ENCODE results near the gene PLA2G5. TPM values are rescaled to one million over a fixed set of nuclear protein-coding genes. Genes with fewer than 3 reads are reported as not detected.

PLA2G5 gene
- total and polyA plus RNA-seq, 9 of the 15 experiments (the other 6 are each of a cell fraction or from before 2014, with no cell fraction given): not detected

DNA sequence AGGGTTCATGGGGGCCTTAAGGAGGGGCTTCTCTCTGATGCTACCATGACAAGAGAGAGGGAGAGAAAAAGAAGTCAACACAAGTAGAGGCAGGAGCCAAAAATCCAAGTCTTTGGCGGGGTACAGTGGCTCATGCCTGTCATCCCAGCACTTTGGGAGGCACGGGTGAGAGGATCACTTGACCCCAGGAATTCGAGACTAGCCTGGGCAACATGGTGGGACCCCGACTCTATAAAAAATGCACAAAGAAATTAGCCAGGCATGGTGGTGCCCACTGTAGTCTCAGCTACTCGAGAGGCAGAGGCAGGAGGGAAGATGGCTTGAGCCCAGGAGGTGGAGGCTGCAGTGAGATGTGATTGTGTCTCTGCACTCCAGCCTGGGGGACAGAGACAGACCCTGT lies 8.7 kb downstream of the PLA2G5 start (continued):
- TF ChIP-seq HNRNPLL (IDR thresholded peaks at IDR 0.05; ENCODE audit: low read depth, low read length, poor library complexity, severe bottlenecking) (no peak), ZNF699 (CRISPR knock-in tag; IDR thresholded peaks at IDR 0.05; ENCODE audit: insufficient replicate concordance) (no peak), FOSL1 (tag; conservative IDR thresholded peaks at IDR 0.05) (no peak), ZBTB11 (CRISPR knock-in tag; IDR thresholded peaks at IDR 0.05) (no peak), E2F3 (CRISPR knock-in tag; IDR thresholded peaks at IDR 0.05) (no peak), FOXP1 (CRISPR knock-in tag; IDR thresholded peaks at IDR 0.05) (no peak), HIVEP1 (CRISPR knock-in tag; IDR thresholded peaks at IDR 0.05) (no peak)

Data from K562 (cell line).